Fibroblast of mammary gland (primary cell): ENCODE measurements around the gene RAD1.
A peak's percentile ranks its signal among the peaks of the same experiment; 100 is the strongest.

ENCODE experiments used
- DNase-seq: peaks from one replicate; pipeline ENCODE4 v3.0.0-alpha.2; 2010; ENCODE audit warnings: low read depth
- H3K4me3 ChIP-seq: 2 replicates; pipeline ENCODE4 v1.5.1; 2011; ENCODE audit warnings: low read depth, mild to moderate bottlenecking, low read length, moderate library complexity; ENCODE audit not compliant: control insufficient read depth
- CTCF ChIP-seq: conservative IDR thresholded peaks from 2 replicates; pipeline ENCODE4 v1.5.1; 2011; ENCODE audit warnings: low read depth, low read length, inconsistent platforms; ENCODE audit not compliant: control insufficient read depth, insufficient read depth

RAD1 gene

GRCh38 chr5:34915139-34915855 lies at the start of gene RAD1, which contains the start of gene BRIX1:
TSS of gene RAD1 (minus strand) at chr5:34915504. CDS start at chr5:34914892, 612 bp downstream.
TSS of gene BRIX1 (plus strand) at chr5:34915711. CDS start at chr5:34915739, 28 bp downstream.
- peak within 1 kb of the TSS; percentile 86 for H3K4me3 ChIP-seq
- TF ChIP-seq CTCF: no peak
- DNase-seq: peak; percentile 97

- DNase-seq: peak; percentile 73
- no peak overlapping the region for H3K4me3 ChIP-seq
- TF ChIP-seq CTCF: no peak
Measured at GRCh38 chr5:34959323-34959722, 44.0 kb upstream of the RAD1 start.

GRCh38 chr5:34957857-34958690 lies 42.8 kb upstream of the RAD1 start:
- peak; percentile 51 for DNase-seq
- TF ChIP-seq CTCF: peak; percentile 79
- no peak overlapping the region for H3K4me3 ChIP-seq

GRCh38 chr5:34957321-34957720 lies 42.0 kb upstream of the RAD1 start:
- no peak overlapping the region for H3K4me3 ChIP-seq
- no peak for TF ChIP-seq CTCF
- peak; percentile 18 for DNase-seq

- no peak for TF ChIP-seq CTCF
- no peak for DNase-seq
- H3K4me3 ChIP-seq: no peak overlapping the region
Measured at GRCh38 chr5:34944460-34945047, 29.2 kb upstream of the RAD1 start.

- no peak for DNase-seq
- no peak for TF ChIP-seq CTCF
- H3K4me3 ChIP-seq: no peak overlapping the region
Measured at GRCh38 chr5:34944044-34944443, 28.7 kb upstream of the RAD1 start.
